K562 (cell line): Measurements from ENCODE around the gene IRF8. TPM values are rescaled to one million over a fixed set of nuclear protein-coding genes. Genes with fewer than 3 reads are reported as not detected.

Experiments
- ATAC-seq: fragments of 200-7000 bp; cut with Tn5 transposase; 3 replicates; pipeline ENCODE4 v1.9.1; 2020; ENCODE audit warnings: moderate library complexity
- BruUV-seq: library from RNA; stranded (reverse); fragments of 400-500 nt; replicated peaks from 2 replicates; lab custom pipeline; 2021; lab: Mats Ljungman, UMichigan
- CTCF ChIA-PET: fragments of 300-600 bp; formaldehyde crosslinking; extraction: SDS; loops from one replicate; lab custom pipeline; 2021; ENCODE audit warnings: low intra/inter-chr PET ratio; lab: Yijun Ruan, JAX
- POLR2A ChIA-PET: fragments of 300-600, 350-650 bp; sonication (Branson Sonifier 250); formaldehyde crosslinking; extraction: SDS; loops from one replicate; lab custom pipeline; 2021; ENCODE audit warnings: antibody characterized with exemption, inconsistent platforms; lab: Yijun Ruan, JAX
- DNase-seq, 4 experiments: peaks; one replicate each; pipeline versions ENCODE4 v3.0.0 to v3.0.0-alpha.2; 2011 to 2018; ENCODE audit warnings: low spot score in 3 of 4, mixed read lengths in 3 of 4; ENCODE audit errors: extremely low read depth in 1 of 4
- FAIRE-seq: peaks from 2 replicates; lab custom pipeline; 2011; peaks lifted over from hg19 to GRCh38; lab: Jason Lieb, UNC
- H2AFZ ChIP-seq: 2 replicates; pipeline ENCODE4 v1.6.0; 2011; ENCODE audit warnings: low read depth, low read length, control low read depth, inconsistent platforms
- H3K27ac ChIP-seq: fragments of 200-600 bp; 3 replicates; pipeline ENCODE4 v1.8.0; 2011; ENCODE audit warnings: low read depth, mild to moderate bottlenecking, control low read depth, inconsistent platforms, low read length, moderate library complexity, mixed read lengths; ENCODE audit errors: extremely low read depth
- H3K27me3 ChIP-seq, 2 experiments: fragments of 300-600 bp in 1 of 2; 2 replicates in 1 of 2; 3 replicates in 1 of 2; pipeline versions ENCODE4 v1.6.0 to v1.8.0; 2011; ENCODE audit warnings: inconsistent platforms in 2 of 2, low read length in 2 of 2, mild to moderate bottlenecking in 1 of 2, mixed read lengths in 1 of 2, moderate library complexity in 1 of 2; ENCODE audit not compliant: control insufficient read depth in 2 of 2, insufficient read depth in 2 of 2
- H3K36me3 ChIP-seq: fragments of 300-600 bp; 3 replicates; pipeline ENCODE4 v1.8.0; 2011; ENCODE audit warnings: mild to moderate bottlenecking, low read length, inconsistent platforms; ENCODE audit not compliant: control insufficient read depth, insufficient read depth
- H3K4me1 ChIP-seq, 2 experiments: fragments of 200-600 bp in 1 of 2; replicated peaks in 1 of 2; 2 replicates in 1 of 2; 3 replicates in 1 of 2; pipeline versions ENCODE4 v1.5.1 to v1.8.0; 2011; ENCODE audit warnings: inconsistent platforms in 2 of 2, low read length in 2 of 2, mild to moderate bottlenecking in 1 of 2, mixed read lengths in 1 of 2, moderate library complexity in 1 of 2; ENCODE audit not compliant: control insufficient read depth in 2 of 2, insufficient read depth in 2 of 2
- H3K4me2 ChIP-seq: 2 replicates; pipeline ENCODE4 v1.6.1; 2011; ENCODE audit warnings: low read length, control low read depth, inconsistent platforms, mixed read lengths; ENCODE audit not compliant: insufficient read depth
- H3K4me3 ChIP-seq: fragments of 200-600 bp; sonication (generic), shearing (Covaris generic); 2 replicates; pipeline ENCODE4 v1.5.1; 2016; ENCODE audit warnings: control low read depth, inconsistent platforms
- H3K79me2 ChIP-seq: fragments of 200-600 bp; 3 replicates; pipeline ENCODE4 v1.8.0; 2011; ENCODE audit warnings: low read length, inconsistent platforms; ENCODE audit not compliant: control insufficient read depth, insufficient read depth
- H3K9ac ChIP-seq, 2 experiments: 2 replicates each; pipeline versions ENCODE4 v1.6.0 to v1.6.1; 2011; ENCODE audit warnings: low read depth in 2 of 2, low read length in 2 of 2, control low read depth in 1 of 2, inconsistent platforms in 1 of 2, mild to moderate bottlenecking in 1 of 2, mixed read lengths in 1 of 2; ENCODE audit not compliant: insufficient read depth in 1 of 2
- H3K9me1 ChIP-seq: one replicate; pipeline ENCODE4 v1.6.0; 2011; ENCODE audit warnings: inconsistent platforms, mild to moderate bottlenecking, low read length, moderate library complexity; ENCODE audit not compliant: control insufficient read depth, insufficient read depth
- H3K9me3 ChIP-seq: replicated peaks from 2 replicates; pipeline ENCODE4 v1.5.1; 2011; ENCODE audit warnings: low read depth, low read length, inconsistent platforms; ENCODE audit not compliant: control insufficient read depth, insufficient read depth
- H4K20me1 ChIP-seq: replicated peaks from 2 replicates; pipeline ENCODE4 v1.6.1; 2011; ENCODE audit warnings: low read length, inconsistent platforms, mixed read lengths; ENCODE audit not compliant: control insufficient read depth, insufficient read depth
- CAMTA2 ChIP-seq: fragments of 250-450 bp; sonication (Bioruptor Pico); conservative IDR thresholded peaks from 2 replicates; pipeline ENCODE4 v1.5.1; 2022
- CC2D1A ChIP-seq: fragments of 450-650 bp; IDR thresholded peaks from 2 replicates; pipeline ENCODE4 v1.6.1; 2017; ENCODE audit warnings: mild to moderate bottlenecking
- CHCHD3 ChIP-seq: fragments of 250-450 bp; sonication (Bioruptor Pico); IDR thresholded peaks from 2 replicates; pipeline ENCODE4 v2.1.2; 2022; ENCODE audit warnings: mild to moderate bottlenecking
- COPS2 ChIP-seq: fragments of 450-650 bp; conservative IDR thresholded peaks from 2 replicates; pipeline ENCODE4 v1.6.1; 2016; ENCODE audit warnings: mild to moderate bottlenecking, moderate library complexity
- IFI16 ChIP-seq: fragments of 250-450 bp; sonication (Bioruptor Pico); IDR thresholded peaks from 2 replicates; pipeline ENCODE4 v2.1.2; 2022; ENCODE audit warnings: mild to moderate bottlenecking, inconsistent platforms
- KDM4B ChIP-seq, 2 experiments: fragments of 450-650 bp in 1 of 2; sonication (generic) in 1 of 2; IDR thresholded peaks; 2 replicates each; pipeline ENCODE4 v1.6.1; 2016 to 2017; ENCODE audit warnings: borderline replicate concordance in 2 of 2, antibody characterized with exemption in 1 of 2, low read depth in 1 of 2, mild to moderate bottlenecking in 1 of 2
- MEF2A ChIP-seq: IDR thresholded peaks from 2 replicates; pipeline ENCODE4 v1.6.1; 2011; ENCODE audit warnings: low read depth, mild to moderate bottlenecking, low read length, moderate library complexity; ENCODE audit not compliant: control insufficient read depth
- NRF1 ChIP-seq, 2 experiments: fragments of 450-650 bp; IDR thresholded peaks in 1 of 2; conservative IDR thresholded peaks in 1 of 2; 2 replicates each; pipeline ENCODE4 v1.6.1; 2014; ENCODE audit warnings: mild to moderate bottlenecking in 2 of 2
- PHTF2 ChIP-seq: fragments of 250-450 bp; sonication (Bioruptor Pico); IDR thresholded peaks from 2 replicates; pipeline ENCODE4 v1.5.0; 2021; ENCODE audit warnings: mild to moderate bottlenecking
- RAD21 ChIP-seq, 2 experiments: fragments of 250-450 bp in 1 of 2; fragments of 450-650 bp in 1 of 2; sonication (Bioruptor Pico) in 1 of 2; formaldehyde crosslinking in 1 of 2; IDR thresholded peaks in 1 of 2; conservative IDR thresholded peaks in 1 of 2; 2 replicates each; pipeline versions ENCODE4 v1.4.0 to v1.8.0; 2020 to 2022; ENCODE audit warnings: mild to moderate bottlenecking in 2 of 2, moderate library complexity in 1 of 2
- RBM14 ChIP-seq: fragments of 200-400 bp; formaldehyde crosslinking; IDR thresholded peaks from 2 replicates; pipeline ENCODE4 v1.6.1; 2018; ENCODE audit warnings: low read depth, mild to moderate bottlenecking, low read length, moderate library complexity, borderline replicate concordance; ENCODE audit not compliant: insufficient read depth
- SLC30A9 ChIP-seq: fragments of 250-450 bp; sonication (Bioruptor Pico); IDR thresholded peaks from 2 replicates; pipeline ENCODE4 v1.8.0; 2022; ENCODE audit warnings: mild to moderate bottlenecking, moderate library complexity
- ZBED1 ChIP-seq: IDR thresholded peaks from 2 replicates; pipeline ENCODE4 v1.6.1; 2014
- ZFPM2 ChIP-seq: fragments of 250-450 bp; sonication (Bioruptor Pico); IDR thresholded peaks from 2 replicates; pipeline ENCODE4 v1.5.1; 2022; ENCODE audit warnings: mild to moderate bottlenecking
- WGBS: fragments of 100-300 bp; shearing (Covaris generic); methylation state at CpG from one replicate; pipeline ENCODE4 v1.1.6; 2016; ENCODE audit warnings: low coverage, mixed read lengths; ENCODE audit not compliant: insufficient coverage; ENCODE audit errors: missing lambda C conversion rate; 5-methylcytosine and 5-hydroxymethylcytosine counted together
- in situ Hi-C: fragments of 300-500 bp; cut with MboI; formaldehyde crosslinking; loops from 4 replicates; pipeline ENCODE4 v1.15.0; 2018; ENCODE audit warnings: inconsistent platforms, mixed read lengths
- intact Hi-C: fragments of 100-400 bp; cut with micrococcal nuclease; formaldehyde crosslinking; loops from 2 replicates; pipeline ENCODE4 v1.14.2; 2022
- polyA plus RNA-seq, 8 experiments: library from polyadenylated mRNA; depleted of rRNA in 4 of 8; stranded (reverse) in 5 of 8; unstranded in 3 of 8; fragments of >200 nt; fragmentation: Nextera tagmentation in 2 of 8; fragmentation: Illumina TruSeq in 1 of 8; extraction: Ambion mirVana in 2 of 8; extraction: Trizol in 1 of 8; gene quantifications; 2 replicates each; pipeline versions ENCODE4 v1.2.1 to v1.2.3, GENCODE V29; 2011 to 2014; ENCODE audit warnings: inconsistent platforms in 1 of 8, missing spikeins in 1 of 8
- total RNA-seq, 7 experiments: library from RNA; depleted of rRNA in 6 of 7; stranded (reverse); fragments of >200 nt in 6 of 7; fragmentation: Illumina TruSeq in 2 of 7; extraction: Trizol in 2 of 7; gene quantifications; 2 replicates each; pipeline versions ENCODE4 v1.2.1 to v1.2.3, GENCODE V29; 2011 to 2021; ENCODE audit warnings: low replicate concordance in 1 of 7
- TF ChIP-seq, protein P1 (sequence below): fragments of 450-650 bp; IDR thresholded peaks from 2 replicates; pipeline ENCODE4 v1.6.1; 2016; ENCODE audit warnings: missing biosample characterization, missing genetic modification characterization
- TF ChIP-seq, protein P2 (sequence below): fragments of 250-450 bp; sonication (Bioruptor Pico); IDR thresholded peaks from 2 replicates; pipeline ENCODE4 v1.5.0; 2020; ENCODE audit warnings: mild to moderate bottlenecking

IRF8 gene
- total and polyA plus RNA-seq, 9 of the 15 experiments (the other 6 are each of a cell fraction or from before 2014, with no cell fraction given): 0.01 to 0.98 TPM; not detected in 7

DNA sequence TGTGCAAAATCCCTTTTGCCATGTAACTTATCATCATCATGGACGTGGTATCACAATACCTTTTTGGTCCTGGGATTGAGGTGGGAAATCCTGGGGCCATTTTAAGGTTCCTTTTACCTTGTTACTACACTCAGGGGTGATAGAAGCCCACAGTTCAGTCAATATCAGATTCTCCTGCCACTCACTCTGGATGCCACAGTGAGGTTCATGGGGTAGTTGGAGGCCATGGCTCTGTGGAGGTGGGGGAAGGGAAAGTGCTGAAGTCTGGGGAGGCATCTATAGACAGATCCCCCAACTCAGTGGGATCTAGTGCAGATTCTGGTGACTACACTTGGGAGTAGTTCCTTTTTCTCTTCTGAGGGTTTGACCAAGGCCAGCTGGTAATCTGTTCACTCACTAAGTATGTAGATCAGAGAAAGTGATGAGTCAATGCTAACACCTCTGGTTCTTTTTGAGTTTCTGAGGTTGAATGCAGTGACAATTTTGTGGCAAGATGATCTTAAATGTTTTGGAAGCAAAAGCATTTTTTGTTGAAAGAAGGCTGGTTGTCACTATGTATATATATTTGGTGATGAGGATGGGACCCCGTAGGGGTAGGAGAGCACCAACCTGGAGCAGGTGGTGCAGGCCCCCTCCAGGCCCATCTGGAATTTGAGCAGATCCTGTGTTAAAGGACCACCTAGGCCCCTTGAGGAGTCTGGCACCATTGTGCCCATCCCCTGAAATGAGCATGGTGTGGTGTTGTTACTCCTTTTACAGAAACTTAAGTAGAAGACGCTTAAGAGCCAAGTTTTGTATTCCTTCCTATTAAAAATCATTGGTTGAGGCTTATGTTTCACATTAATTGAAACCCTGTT lies 18.8 kb upstream of the IRF8 start:
- Histone ChIP-seq H3K27ac (no peak overlapping the region), H3K4me1 (no peaks in the 10 kb centered on the region), H4K20me1 (no peaks in the 10 kb centered on the region; the same call in 1 of the 2 replicates), H3K4me3 (no peak overlapping the region), H3K79me2 (no peaks in the 10 kb centered on the region), H3K9me3 (no peaks in the 10 kb centered on the region), H2AFZ (no peak overlapping the region), H3K36me3 (no peaks in the 10 kb centered on the region), H3K9me1 (no peaks in the 10 kb centered on the region), H3K9ac (no peak overlapping the region), H3K27me3 (peaks cover 23 to 28% of the 10 kb centered on the region in 2 experiments; a peak in 4 of 5 replicates), H3K4me2 (no peak overlapping the region)
- in situ Hi-C loops (no loop called here), intact Hi-C loops (no loop called here)
- 3% methylated on average over 3 of the region's 3 CpGs for WGBS
- no TSS peak for BruUV-seq
- POLR2A ChIA-PET: no interaction called here
- DNase-seq: no peak
- ATAC-seq: no peak
- no peak for TF ChIP-seq KDM4B (IDR thresholded peaks at IDR 0.05; ENCODE audit: borderline replicate concordance in 2 of 2, low read depth in 1 of 2)
- no peak for TF ChIP-seq MEF2A
- no peak for TF ChIP-seq RAD21 (CRISPR knock-in tag; conservative IDR thresholded peaks at IDR 0.05 in 1 of 2, IDR thresholded peaks at IDR 0.05 in 1 of 2)
- no peak for TF ChIP-seq ZFPM2 (CRISPR knock-in tag)
- no peak for TF ChIP-seq SLC30A9 (CRISPR knock-in tag)
- no peak for TF ChIP-seq RBM14
- TF ChIP-seq IFI16 (CRISPR knock-in tag): no peak
- TF ChIP-seq, protein P1, sequence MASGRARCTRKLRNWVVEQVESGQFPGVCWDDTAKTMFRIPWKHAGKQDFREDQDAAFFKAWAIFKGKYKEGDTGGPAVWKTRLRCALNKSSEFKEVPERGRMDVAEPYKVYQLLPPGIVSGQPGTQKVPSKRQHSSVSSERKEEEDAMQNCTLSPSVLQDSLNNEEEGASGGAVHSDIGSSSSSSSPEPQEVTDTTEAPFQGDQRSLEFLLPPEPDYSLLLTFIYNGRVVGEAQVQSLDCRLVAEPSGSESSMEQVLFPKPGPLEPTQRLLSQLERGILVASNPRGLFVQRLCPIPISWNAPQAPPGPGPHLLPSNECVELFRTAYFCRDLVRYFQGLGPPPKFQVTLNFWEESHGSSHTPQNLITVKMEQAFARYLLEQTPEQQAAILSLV: no peak
- TF ChIP-seq CAMTA2: no peak
- TF ChIP-seq CHCHD3: no peak
- TF ChIP-seq ZBED1: no peak
- no peak for TF ChIP-seq PHTF2
- no peak for TF ChIP-seq COPS2
- TF ChIP-seq, protein P2, sequence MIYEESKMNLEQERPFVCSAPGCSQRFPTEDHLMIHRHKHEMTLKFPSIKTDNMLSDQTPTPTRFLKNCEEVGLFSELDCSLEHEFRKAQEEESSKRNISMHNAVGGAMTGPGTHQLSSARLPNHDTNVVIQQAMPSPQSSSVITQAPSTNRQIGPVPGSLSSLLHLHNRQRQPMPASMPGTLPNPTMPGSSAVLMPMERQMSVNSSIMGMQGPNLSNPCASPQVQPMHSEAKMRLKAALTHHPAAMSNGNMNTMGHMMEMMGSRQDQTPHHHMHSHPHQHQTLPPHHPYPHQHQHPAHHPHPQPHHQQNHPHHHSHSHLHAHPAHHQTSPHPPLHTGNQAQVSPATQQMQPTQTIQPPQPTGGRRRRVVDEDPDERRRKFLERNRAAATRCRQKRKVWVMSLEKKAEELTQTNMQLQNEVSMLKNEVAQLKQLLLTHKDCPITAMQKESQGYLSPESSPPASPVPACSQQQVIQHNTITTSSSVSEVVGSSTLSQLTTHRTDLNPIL (CRISPR knock-in tag): no peak
- no peak for TF ChIP-seq NRF1 (conservative IDR thresholded peaks at IDR 0.05 in 1 of 2, IDR thresholded peaks at IDR 0.05 in 1 of 2)
- TF ChIP-seq CC2D1A: no peak
- FAIRE-seq: no peak
- CTCF ChIA-PET: no interaction called here
